ENCODE data around the gene GLTPD2.

Gene GLTPD2

GRCh38 chr17:4788807-4789700 lies at the start of gene GLTPD2:
Gene GLTPD2 (plus strand): TSS chr17:4788964. CDS start chr17:4789012, 48 bp downstream.
- peak within 1 kb of the TSS; percentile 71 for H3K4me3 ChIP-seq (ENCODE audit: low read depth, low read length)
- no peaks in the 10 kb centered on the region for H3K36me3 ChIP-seq
- DNase-seq: no peak
- H3K27me3 ChIP-seq (ENCODE audit: insufficient read depth, low read depth, severe bottlenecking): no peaks in the 10 kb centered on the region
- peak within 1 kb of the TSS; percentile 99 for H3K27ac ChIP-seq
- no peak for TF ChIP-seq CTCF (IDR thresholded peaks at IDR 0.05; ENCODE audit: low read depth, low read length)
- no peaks in the 10 kb centered on the region for H3K9me3 ChIP-seq (ENCODE audit: severe bottlenecking)

GRCh38 chr17:4739122-4740024 lies 49.4 kb upstream of the GLTPD2 start, which contains the start of the genes CXCL16 and ZMYND15:
Gene CXCL16 (minus strand): TSS chr17:4739928. CDS start chr17:4739339, 589 bp downstream.
Gene ZMYND15 (plus strand): TSS chr17:4739833. CDS start chr17:4740549, 716 bp downstream.
- peak; percentile 38 for DNase-seq
- TF ChIP-seq CTCF (IDR thresholded peaks at IDR 0.05; ENCODE audit: low read depth, low read length): no peak
- H3K27ac ChIP-seq: peak within 1 kb of the TSS; percentile 33
- H3K27me3 ChIP-seq (ENCODE audit: insufficient read depth, low read depth, severe bottlenecking): peaks cover 16% of the 10 kb centered on the region
- H3K9me3 ChIP-seq (ENCODE audit: severe bottlenecking): no peaks in the 10 kb centered on the region
- H3K4me3 ChIP-seq (ENCODE audit: low read depth, low read length): peak within 1 kb of the TSS; percentile 68
- 0 out of 2 replicates have a peak, but pooled peaks cover 3% of the 10 kb centered on the region for H3K36me3 ChIP-seq

GRCh38 chr17:4740025-4740351 lies 48.8 kb upstream of the GLTPD2 start:
- no peaks in the 10 kb centered on the region for H3K9me3 ChIP-seq (ENCODE audit: severe bottlenecking)
- peaks cover 16% of the 10 kb centered on the region for H3K27me3 ChIP-seq (ENCODE audit: insufficient read depth, low read depth, severe bottlenecking)
- no peaks in the 10 kb centered on the region for H3K36me3 ChIP-seq
- H3K27ac ChIP-seq: no peak overlapping the region
- DNase-seq: no peak
- peak overlapping the region; percentile 68 for H3K4me3 ChIP-seq (ENCODE audit: low read depth, low read length)
- TF ChIP-seq CTCF (IDR thresholded peaks at IDR 0.05; ENCODE audit: low read depth, low read length): no peak

GRCh38 chr17:4740584-4740983 lies 48.2 kb upstream of the GLTPD2 start:
- no peak for TF ChIP-seq CTCF (IDR thresholded peaks at IDR 0.05; ENCODE audit: low read depth, low read length)
- DNase-seq: no peak
- Histone ChIP-seq H3K4me3 (ENCODE audit: low read depth, low read length) (no peak overlapping the region), H3K36me3 (no peaks in the 10 kb centered on the region), H3K9me3 (ENCODE audit: severe bottlenecking) (no peaks in the 10 kb centered on the region), H3K27me3 (ENCODE audit: insufficient read depth, low read depth, severe bottlenecking) (peaks cover 16% of the 10 kb centered on the region), H3K27ac (no peak overlapping the region)

- Histone ChIP-seq H3K9me3 (ENCODE audit: severe bottlenecking) (no peaks in the 10 kb centered on the region), H3K27me3 (ENCODE audit: insufficient read depth, low read depth, severe bottlenecking) (peaks cover 16% of the 10 kb centered on the region), H3K27ac (no peak overlapping the region), H3K4me3 (ENCODE audit: low read depth, low read length) (no peak overlapping the region), H3K36me3 (no peaks in the 10 kb centered on the region)
- DNase-seq: no peak
- TF ChIP-seq CTCF (IDR thresholded peaks at IDR 0.05; ENCODE audit: low read depth, low read length): no peak
Observed at GRCh38 chr17:4741544-4741943, 47.2 kb upstream of the GLTPD2 start.

All from WERI-Rb-1 (cell line).